K562 (cell line): ENCODE measurements around the gene ARHGEF17. TPM values are rescaled to one million over a fixed set of nuclear protein-coding genes. Genes with fewer than 3 reads are reported as not detected.
A peak's percentile ranks its signal among the peaks of the same experiment; 100 is the strongest.

Experiments
- BCOR ChIP-seq: fragments of 450-650 bp; IDR thresholded peaks from 2 replicates; pipeline ENCODE4 v1.6.1; 2016
- BRF1 ChIP-seq: IDR thresholded peaks from 3 replicates; pipeline ENCODE4 v1.6.1; 2011; ENCODE audit warnings: borderline replicate concordance, mild to moderate bottlenecking; ENCODE audit not compliant: insufficient read length; ENCODE audit errors: extremely low read depth
- HDGF ChIP-seq: fragments of 450-650 bp; IDR thresholded peaks from 2 replicates; pipeline ENCODE4 v1.6.1; 2016
- HMGN3 ChIP-seq: IDR thresholded peaks from 2 replicates; pipeline ENCODE4 v1.6.1; 2011; ENCODE audit warnings: borderline replicate concordance, low read depth, mild to moderate bottlenecking, mixed read lengths, low read length; ENCODE audit not compliant: insufficient read length; ENCODE audit errors: extremely low read depth
- IRF2 ChIP-seq: sonication (generic); formaldehyde crosslinking; IDR thresholded peaks from 2 replicates; pipeline ENCODE4 v1.8.1; 2022; ENCODE audit warnings: mild to moderate bottlenecking, missing genetic modification reagents
- KDM4B ChIP-seq, 2 experiments: fragments of 450-650 bp in 1 of 2; sonication (generic) in 1 of 2; IDR thresholded peaks; 2 replicates each; pipeline ENCODE4 v1.6.1; 2016 to 2017; ENCODE audit warnings: borderline replicate concordance in 2 of 2, antibody characterized with exemption in 1 of 2, low read depth in 1 of 2, mild to moderate bottlenecking in 1 of 2
- NFRKB ChIP-seq: fragments of 450-650 bp; IDR thresholded peaks from 2 replicates; pipeline ENCODE4 v1.6.1; 2016; ENCODE audit warnings: low read depth
- POLR2A ChIP-seq: fragments of 450-650 bp; conservative IDR thresholded peaks from 2 replicates; pipeline ENCODE4 v1.6.1; 2016
- POLR2G ChIP-seq: fragments of 200-400 bp; formaldehyde crosslinking; IDR thresholded peaks from 2 replicates; pipeline ENCODE4 v1.6.1; 2017; ENCODE audit warnings: low read depth, mild to moderate bottlenecking, antibody characterized with exemption, low read length, moderate library complexity
- SETDB1 ChIP-seq: IDR thresholded peaks from one replicate; pipeline ENCODE4 v1.6.1; 2012; ENCODE audit warnings: low read length, control low read depth, inconsistent platforms
- STAG1 ChIP-seq: sonication (generic); formaldehyde crosslinking; IDR thresholded peaks from 2 replicates; pipeline ENCODE4 v1.5.0; 2020; ENCODE audit warnings: missing genetic modification reagents, borderline replicate concordance
- WHSC1 ChIP-seq: IDR thresholded peaks from one replicate; pipeline ENCODE4 v1.6.1; 2012; ENCODE audit warnings: low read length, control low read depth, inconsistent platforms
- XRCC4 ChIP-seq: IDR thresholded peaks from one replicate; pipeline ENCODE4 v1.6.1; 2011; ENCODE audit not compliant: insufficient read depth, insufficient read length; ENCODE audit errors: extremely low read depth
- ZNF583 ChIP-seq: fragments of 250-450 bp; sonication (Bioruptor Pico); IDR thresholded peaks from 2 replicates; pipeline ENCODE4 v1.4.0; 2020
- polyA plus RNA-seq, 8 experiments: library from polyadenylated mRNA; depleted of rRNA in 4 of 8; stranded (reverse) in 5 of 8; unstranded in 3 of 8; fragments of >200 nt; fragmentation: Nextera tagmentation in 2 of 8; fragmentation: Illumina TruSeq in 1 of 8; extraction: Ambion mirVana in 2 of 8; extraction: Trizol in 1 of 8; gene quantifications; 2 replicates each; pipeline versions ENCODE4 v1.2.1 to v1.2.3, GENCODE V29; 2011 to 2014; ENCODE audit warnings: inconsistent platforms in 1 of 8, missing spikeins in 1 of 8
- total RNA-seq, 7 experiments: library from RNA; depleted of rRNA in 6 of 7; stranded (reverse); fragments of >200 nt in 6 of 7; fragmentation: Illumina TruSeq in 2 of 7; extraction: Trizol in 2 of 7; gene quantifications; 2 replicates each; pipeline versions ENCODE4 v1.2.1 to v1.2.3, GENCODE V29; 2011 to 2021; ENCODE audit warnings: low replicate concordance in 1 of 7
- TF ChIP-seq, protein P1 (sequence below): conservative IDR thresholded peaks from 2 replicates; pipeline ENCODE4 v1.6.1; 2011; ENCODE audit warnings: low read depth, mild to moderate bottlenecking, low read length; ENCODE audit not compliant: control insufficient read depth
- TF ChIP-seq, protein P2 (sequence below): fragments of 450-650 bp; formaldehyde crosslinking; IDR thresholded peaks from 2 replicates; pipeline ENCODE4 v1.4.0; 2020; ENCODE audit warnings: mild to moderate bottlenecking, moderate library complexity
- TF ChIP-seq, protein P3 (sequence below): fragments of 450-650 bp; conservative IDR thresholded peaks from 2 replicates; pipeline ENCODE4 v1.6.1; 2016; ENCODE audit warnings: missing genetic modification characterization, low read depth, mild to moderate bottlenecking, missing compliant biosample characterization, moderate library complexity

The ARHGEF17 gene
- total and polyA plus RNA-seq, 9 of the 15 experiments (the other 6 are each of a cell fraction or from before 2014, with no cell fraction given), result 0.04 to 0.68 (median 0.10) TPM; not detected in 2

DNA sequence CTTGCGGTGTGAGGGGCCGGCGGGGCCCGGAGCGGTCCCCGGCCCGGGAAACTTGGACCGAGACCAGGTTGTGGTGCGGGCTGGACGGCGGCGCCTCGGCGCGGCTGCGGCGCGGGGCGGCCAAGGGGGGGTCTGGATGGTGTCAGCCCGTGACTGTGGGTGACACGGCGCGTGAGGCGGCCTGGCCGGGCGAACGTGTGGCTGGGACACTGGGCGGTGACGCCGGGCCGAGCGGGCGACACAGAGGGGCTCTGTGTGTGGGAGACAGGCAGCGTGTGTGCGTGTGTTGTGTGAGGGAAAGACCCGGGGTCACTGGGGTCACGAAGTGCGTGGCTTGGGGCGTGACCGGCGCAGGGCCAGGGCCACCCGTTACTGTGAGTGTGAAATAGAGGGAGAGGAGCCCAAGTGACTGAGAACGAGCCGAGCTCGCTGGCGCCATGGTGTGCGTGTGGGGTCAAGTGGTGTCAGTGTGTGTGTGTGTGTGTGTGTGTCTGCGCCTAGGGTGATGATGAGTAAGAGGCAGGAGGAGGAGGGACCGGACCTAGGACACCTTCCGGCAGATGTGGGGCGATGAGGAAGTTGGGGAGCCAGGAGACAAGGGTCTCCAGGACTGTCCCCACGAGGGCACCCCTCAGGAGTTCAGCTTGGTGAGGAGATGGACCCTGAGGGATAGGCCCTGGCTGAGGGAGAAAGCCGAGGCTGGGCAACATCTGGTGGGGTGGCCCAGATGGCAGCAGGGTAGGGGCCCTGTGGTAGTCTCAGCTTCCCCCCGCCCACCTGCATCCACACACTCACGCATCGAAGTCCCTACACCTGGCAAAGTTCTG is 68.9 kb downstream of the ARHGEF17 start (continued):
- TF ChIP-seq, protein P1, sequence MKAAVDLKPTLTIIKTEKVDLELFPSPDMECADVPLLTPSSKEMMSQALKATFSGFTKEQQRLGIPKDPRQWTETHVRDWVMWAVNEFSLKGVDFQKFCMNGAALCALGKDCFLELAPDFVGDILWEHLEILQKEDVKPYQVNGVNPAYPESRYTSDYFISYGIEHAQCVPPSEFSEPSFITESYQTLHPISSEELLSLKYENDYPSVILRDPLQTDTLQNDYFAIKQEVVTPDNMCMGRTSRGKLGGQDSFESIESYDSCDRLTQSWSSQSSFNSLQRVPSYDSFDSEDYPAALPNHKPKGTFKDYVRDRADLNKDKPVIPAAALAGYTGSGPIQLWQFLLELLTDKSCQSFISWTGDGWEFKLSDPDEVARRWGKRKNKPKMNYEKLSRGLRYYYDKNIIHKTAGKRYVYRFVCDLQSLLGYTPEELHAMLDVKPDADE, result no peak
- TF ChIP-seq STAG1 (CRISPR knock-in tag) (no peak), NFRKB (0 out of 2 replicates have a peak, but pooled peaks have one; percentile 40), BCOR (peak; percentile 90), POLR2A (peak; percentile 68), HDGF (peak; percentile 90; the same call in 1 of the 2 replicates), ZNF583 (CRISPR knock-in tag) (no peak), WHSC1 (peak; percentile 37), HMGN3 (peak; percentile 3), SETDB1 (no peak), BRF1 (no peak), IRF2 (no peak), POLR2G (peak; percentile 44), XRCC4 (no peak), KDM4B (IDR thresholded peaks at IDR 0.05; ENCODE audit: borderline replicate concordance in 2 of 2, low read depth in 1 of 2) (no peak)
- TF ChIP-seq, protein P2, sequence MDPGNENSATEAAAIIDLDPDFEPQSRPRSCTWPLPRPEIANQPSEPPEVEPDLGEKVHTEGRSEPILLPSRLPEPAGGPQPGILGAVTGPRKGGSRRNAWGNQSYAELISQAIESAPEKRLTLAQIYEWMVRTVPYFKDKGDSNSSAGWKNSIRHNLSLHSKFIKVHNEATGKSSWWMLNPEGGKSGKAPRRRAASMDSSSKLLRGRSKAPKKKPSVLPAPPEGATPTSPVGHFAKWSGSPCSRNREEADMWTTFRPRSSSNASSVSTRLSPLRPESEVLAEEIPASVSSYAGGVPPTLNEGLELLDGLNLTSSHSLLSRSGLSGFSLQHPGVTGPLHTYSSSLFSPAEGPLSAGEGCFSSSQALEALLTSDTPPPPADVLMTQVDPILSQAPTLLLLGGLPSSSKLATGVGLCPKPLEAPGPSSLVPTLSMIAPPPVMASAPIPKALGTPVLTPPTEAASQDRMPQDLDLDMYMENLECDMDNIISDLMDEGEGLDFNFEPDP (CRISPR knock-in tag), result no peak
- TF ChIP-seq, protein P3, sequence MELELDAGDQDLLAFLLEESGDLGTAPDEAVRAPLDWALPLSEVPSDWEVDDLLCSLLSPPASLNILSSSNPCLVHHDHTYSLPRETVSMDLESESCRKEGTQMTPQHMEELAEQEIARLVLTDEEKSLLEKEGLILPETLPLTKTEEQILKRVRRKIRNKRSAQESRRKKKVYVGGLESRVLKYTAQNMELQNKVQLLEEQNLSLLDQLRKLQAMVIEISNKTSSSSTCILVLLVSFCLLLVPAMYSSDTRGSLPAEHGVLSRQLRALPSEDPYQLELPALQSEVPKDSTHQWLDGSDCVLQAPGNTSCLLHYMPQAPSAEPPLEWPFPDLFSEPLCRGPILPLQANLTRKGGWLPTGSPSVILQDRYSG, result no peak
